H1 (cell line): Measurements from ENCODE around the gene ARMC9. TPM values are rescaled to one million over a fixed set of nuclear protein-coding genes. Genes with fewer than 3 reads are reported as not detected.

Source experiments
- CBX5 ChIP-seq: fragments of 300-800, 300-1000 bp; sonication (generic); IDR thresholded peaks from 2 replicates; pipeline ENCODE4 v1.7.1; 2016; ENCODE audit warnings: antibody characterized with exemption, low read length, low read depth
- CHD7 ChIP-seq: fragments of 300-600 bp; sonication (generic); IDR thresholded peaks from 2 replicates; pipeline ENCODE4 v1.7.1; 2012; ENCODE audit warnings: low read length, moderate library complexity, mild to moderate bottlenecking, inconsistent platforms; ENCODE audit not compliant: insufficient replicate concordance
- CREB1 ChIP-seq: IDR thresholded peaks from 2 replicates; pipeline ENCODE4 v1.6.1; 2012; ENCODE audit warnings: inconsistent platforms
- MAX ChIP-seq: IDR thresholded peaks from 2 replicates; pipeline ENCODE4 v1.6.1; 2012; ENCODE audit warnings: inconsistent platforms
- NRF1 ChIP-seq: IDR thresholded peaks from 2 replicates; pipeline ENCODE4 v1.6.1; 2011; ENCODE audit warnings: mild to moderate bottlenecking, low read depth, low read length, improper control_type of control experiment
- TCF12 ChIP-seq: IDR thresholded peaks from 2 replicates; pipeline ENCODE4 v1.6.1; 2011; ENCODE audit warnings: low read depth, mild to moderate bottlenecking, low read length
- polyA plus RNA-seq, 7 experiments: library from polyadenylated mRNA; depleted of rRNA in 3 of 7; stranded (reverse) in 5 of 7; unstranded in 2 of 7; fragments of >200 nt in 5 of 7; fragments of 200-250 nt in 2 of 7; gene quantifications; 1 replicate in 5 of 7; 2 replicates in 1 of 7; 4 replicates in 1 of 7; pipeline versions ENCODE4 v1.2.1 to v1.2.3, GENCODE V29; 2011 to 2013; ENCODE audit warnings: missing spikeins in 2 of 7, mixed read lengths in 2 of 7
- total RNA-seq: library from RNA; stranded (reverse); fragmentation: NEBNext Ultra II Directional; extraction: Animal tissue kit (Norgen Biotek cat#: 25700); gene quantifications from 2 replicates; pipeline ENCODE4 v1.2.1, GENCODE V29; 2021

ARMC9 gene
- total and polyA plus RNA-seq, 2 of the 8 experiments (the other 6 are each of a cell fraction or from before 2014, with no cell fraction given) = 23.2 to 36.1 TPM

GRCh38 chr2:231344851-231345250 is 146.4 kb downstream of the ARMC9 start (continued):
- no peak for TF ChIP-seq CHD7
- TF ChIP-seq CREB1 = no peak
- TF ChIP-seq NRF1 = no peak
- TF ChIP-seq CBX5 = no peak
- TF ChIP-seq MAX = no peak
- no peak for TF ChIP-seq TCF12
